GM04504 (cell line): ENCODE results near the gene SOX6.

Experiments
- DNase-seq: peaks from one replicate; pipeline ENCODE4 v3.0.0-alpha.2; 2012; ENCODE audit warnings: low read depth

The SOX6 gene

DNA sequence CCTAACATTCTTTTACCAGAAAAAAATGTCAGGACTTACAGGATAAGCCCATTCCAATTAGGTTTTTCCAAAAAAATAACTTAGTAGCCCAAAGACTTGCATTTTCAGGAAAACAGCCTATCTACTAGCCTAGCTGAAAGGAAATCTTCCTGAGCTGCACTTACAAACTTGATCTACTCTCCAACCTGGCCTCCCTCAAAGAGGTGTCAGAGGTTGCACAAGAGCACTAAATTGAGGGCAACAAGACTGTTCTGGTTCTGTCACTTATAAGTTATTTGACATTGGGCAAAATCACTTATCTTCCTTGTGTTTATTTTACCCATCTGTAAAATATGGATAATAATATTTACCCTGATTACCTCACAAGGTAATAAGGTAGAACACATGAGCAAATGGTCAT is 7.9 kb upstream of the SOX6 start:
- no peak for DNase-seq

DNA sequence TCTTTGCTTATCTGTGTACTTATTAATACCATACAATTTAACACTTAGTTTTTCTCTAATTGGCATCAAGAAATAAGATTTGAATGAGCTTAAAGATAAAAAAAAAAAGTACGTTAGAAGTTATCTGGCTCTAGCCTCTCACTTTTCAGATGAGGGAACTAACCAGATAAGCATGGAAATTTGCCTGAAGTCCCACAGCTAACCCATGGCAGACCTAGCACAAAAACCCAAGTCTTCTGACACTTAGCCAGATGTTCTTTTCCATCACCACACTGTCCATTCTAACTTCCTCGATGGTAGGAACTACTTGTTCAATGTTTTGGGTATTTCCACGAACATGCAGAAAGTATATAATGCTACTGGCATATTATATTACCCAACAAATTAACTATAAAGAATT is 7.4 kb upstream of the SOX6 start:
- no peak for DNase-seq

DNA sequence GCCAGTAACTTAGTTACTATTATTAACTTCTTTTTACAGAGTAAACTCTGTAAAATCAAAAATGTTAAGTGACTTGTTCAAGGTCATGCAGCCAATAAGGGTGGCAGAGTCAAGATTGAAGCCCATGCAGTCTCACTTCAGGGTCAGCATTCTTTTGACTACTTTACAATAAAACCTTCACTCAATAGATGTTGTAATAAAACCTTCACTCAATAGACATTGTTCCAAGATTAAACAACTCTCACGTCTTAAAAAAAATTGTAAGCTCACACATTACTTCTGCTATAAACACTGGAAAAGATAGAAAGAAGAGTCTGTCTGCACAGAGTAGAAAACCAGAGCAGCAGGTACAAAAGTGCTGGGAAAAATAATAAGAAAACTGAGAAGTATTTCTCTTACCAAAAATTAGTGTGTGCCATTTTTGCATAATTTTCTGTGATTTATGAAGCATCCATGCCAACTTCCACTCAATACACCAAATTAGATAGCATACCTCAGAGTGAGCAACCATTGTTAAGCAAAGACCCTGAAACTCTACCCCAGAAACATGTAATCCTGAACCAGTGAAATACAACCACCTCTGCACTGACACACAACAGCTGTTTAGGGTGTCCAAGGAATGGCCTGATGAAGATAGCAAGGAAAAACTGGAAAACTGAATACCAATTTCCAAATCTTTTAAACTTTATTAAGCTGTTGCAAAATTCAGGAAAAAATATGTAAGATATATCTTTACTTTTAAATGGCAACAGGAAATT is 4.9 kb upstream of the SOX6 start:
- DNase-seq: no peak

DNA sequence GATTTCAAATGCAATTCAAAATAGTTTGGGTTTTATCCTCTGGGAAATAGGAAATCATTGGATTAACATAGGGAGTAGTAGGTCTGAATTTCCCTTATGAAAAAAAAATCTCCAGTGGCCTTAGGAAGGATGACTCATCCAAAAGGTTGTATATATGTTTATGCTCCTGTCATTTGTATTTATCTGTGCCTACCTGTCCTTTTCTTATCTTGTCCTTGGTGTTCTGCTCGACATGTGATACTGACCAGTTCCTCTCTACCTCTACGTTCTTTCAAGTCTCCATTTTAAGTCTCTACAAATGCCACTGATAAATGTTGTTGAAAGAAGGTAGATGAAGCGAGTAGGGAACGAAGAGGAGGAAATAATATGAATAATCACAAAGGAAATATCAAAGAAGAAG is 3.0 kb upstream of the SOX6 start:
- no peak for DNase-seq

DNA sequence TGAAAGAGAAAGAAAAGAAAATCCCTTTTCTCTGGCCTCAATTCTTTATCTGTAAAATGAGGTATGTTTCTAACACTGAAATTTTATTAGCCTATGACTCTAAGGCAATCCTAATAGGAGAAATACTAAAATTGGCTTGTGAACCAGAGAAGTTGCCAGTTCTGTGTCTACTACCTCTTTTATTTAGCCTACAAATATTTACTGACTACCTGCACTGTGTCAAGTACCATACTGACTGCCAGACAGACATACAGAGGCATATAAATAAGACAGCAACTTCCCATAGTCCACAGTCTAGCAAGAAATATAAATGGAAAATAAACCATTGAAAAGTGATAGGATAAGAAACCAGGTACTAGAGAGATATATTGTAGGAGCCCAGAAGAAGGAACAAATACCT is 2.4 kb upstream of the SOX6 start:
- DNase-seq: no peak

DNA sequence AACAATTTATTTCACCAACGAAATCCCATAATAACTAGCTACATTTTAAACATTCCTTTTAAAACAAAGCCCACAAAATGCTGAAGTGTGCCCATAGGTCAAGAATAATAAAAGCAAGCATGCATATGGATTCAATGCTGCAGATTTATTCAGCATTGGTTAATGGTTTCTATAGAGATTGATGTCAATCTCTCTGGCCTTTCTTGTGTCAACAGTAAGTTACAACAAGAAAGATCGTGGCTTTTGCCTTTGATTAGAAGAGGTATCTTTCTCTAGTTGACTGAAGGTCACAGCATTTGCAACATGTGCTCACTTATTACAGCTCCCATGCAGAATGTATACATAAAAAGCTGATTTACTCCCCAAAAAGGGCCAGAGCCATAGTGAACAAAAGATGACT is 1.4 kb upstream of the SOX6 start:
- no peak for DNase-seq

DNA sequence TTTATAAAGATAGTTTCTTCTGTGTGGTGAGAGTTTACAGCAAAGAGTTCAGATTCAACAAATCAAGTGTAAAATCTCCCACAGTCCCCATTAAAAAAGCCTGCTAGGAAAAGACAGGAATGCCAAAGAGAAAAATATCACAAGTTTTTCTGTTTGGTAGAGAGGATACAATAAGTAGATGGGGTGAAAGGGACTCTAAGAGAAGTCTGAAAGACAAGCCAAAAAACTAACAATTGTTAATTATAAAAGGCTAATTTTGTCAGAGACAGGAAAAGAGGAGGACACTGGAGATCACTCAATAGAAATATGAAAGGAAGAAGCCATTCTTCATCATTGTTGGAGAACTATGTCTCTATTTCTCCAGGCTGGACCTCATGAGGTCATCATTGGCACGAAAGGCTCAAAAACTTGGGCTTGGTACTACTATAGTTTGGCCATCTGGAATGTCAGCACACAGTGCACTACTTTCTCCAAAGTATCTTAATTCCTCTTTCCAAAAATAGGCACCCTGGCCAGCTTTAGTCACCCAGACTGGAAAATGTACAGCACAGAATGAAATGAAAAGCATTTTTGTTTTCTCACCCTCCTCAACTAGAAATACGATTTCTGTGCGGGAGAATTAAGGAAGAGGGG is 531 bp upstream of the SOX6 start:
- DNase-seq: peak; percentile 8

DNA sequence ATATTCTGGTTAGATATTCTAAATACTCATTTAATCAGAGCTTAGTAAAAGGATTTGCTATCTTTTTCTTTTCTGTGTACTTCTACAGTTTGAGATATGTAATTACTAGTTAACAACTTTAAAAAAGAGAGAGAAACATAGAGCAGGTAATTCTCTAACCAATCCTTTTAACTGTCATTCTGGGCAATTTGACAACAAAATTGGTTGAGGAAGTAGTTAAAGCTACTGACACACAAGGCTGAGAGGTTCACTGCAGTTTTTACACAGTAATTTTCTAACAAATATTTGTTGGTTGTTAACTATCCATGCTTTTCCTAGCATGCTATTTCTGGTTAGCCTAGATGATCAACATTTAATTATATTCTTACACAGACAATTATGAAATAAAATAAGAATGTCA is 3.6 kb downstream of the SOX6 start:
- no peak for DNase-seq

DNA sequence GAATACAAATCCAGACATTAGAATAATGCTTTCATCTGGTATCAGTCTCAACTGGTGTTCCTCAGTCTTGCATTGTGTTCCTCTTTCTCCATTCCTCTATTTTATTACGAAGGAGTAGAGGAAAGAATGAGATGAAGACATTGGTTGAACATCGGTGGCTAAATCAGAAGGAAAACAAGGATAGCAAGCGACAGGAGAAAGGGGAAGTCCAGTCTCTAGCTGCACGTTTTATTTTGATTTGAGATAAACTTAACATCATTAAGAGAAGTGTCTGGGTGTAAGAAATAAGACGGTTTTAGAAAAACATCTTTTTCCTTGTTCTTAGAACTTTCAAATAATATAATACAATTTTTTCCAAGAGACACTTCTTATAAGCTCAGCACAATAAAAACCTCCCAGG is 6.2 kb downstream of the SOX6 start:
- no peak for DNase-seq

DNA sequence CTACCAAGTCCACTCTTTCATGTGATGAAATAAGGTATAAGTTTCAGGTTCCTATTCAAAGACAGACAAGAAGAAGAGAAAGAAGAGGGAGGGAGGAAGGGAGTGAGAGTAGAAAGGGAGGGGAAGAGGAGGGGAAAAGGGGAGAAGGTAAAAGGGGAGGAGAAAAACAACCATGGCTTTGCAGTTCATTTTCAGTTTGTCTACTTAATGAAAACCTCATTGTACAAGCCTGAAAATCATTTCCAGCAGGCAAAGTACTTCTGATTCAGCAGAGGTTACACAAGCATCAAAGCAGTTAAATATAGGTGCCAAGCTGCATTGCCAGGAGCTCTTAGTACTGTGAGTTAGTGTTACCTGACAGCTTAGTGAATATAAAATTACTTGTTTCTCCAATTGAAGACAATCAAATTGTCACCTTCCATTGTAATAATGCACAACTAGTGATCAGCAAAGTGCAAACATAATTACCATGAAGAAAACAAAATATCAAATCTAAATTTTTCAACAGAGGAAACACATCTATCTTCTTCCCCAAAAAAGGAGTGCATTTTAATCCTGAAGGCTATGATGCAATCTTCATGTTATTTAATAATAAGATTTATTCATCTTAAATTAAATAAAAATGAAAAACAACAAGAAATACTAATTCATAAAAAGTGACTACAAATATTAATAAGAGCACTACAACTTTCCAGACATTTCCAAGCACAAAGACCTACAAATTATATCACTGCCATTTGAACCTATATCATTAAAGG is 8.2 kb downstream of the SOX6 start:
- peak; percentile 13 for DNase-seq

DNA sequence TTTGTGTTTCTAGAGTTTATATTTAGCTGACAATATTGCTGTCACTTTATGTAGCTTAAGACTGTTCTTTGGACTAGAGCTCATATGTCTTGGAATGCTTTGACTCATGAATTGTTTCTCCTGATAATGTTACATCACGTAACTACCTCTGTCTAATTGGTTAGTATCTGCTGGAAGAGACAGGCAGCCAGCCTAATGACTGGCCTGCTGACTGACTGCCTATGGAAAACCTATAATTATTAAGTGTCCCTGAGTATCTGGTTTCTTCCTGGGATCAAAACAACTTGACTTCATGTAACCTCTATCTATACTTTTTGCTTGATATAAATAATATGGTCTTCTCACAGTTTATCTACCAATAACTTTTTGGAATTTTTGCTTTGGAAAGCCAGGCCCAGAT is 9.4 kb downstream of the SOX6 start:
- no peak for DNase-seq

DNA sequence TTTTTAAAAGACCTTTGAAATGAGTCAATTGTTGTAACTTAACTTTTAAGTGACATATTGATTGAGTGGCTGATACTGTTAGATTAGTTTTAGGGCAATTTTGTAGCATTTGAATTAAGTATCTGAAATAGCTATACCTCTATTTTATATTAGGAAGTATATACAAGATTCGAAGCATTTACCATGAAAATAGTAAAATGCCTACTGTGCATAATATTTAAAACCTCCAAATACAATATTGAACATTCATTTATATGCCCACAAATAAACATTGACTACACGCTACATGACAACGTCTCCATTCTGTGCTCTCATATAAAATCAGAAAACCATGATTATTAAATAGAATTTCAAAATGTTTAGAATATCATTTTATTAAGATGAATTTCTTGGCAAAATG is 14.5 kb downstream of the SOX6 start:
- no peak for DNase-seq

DNA sequence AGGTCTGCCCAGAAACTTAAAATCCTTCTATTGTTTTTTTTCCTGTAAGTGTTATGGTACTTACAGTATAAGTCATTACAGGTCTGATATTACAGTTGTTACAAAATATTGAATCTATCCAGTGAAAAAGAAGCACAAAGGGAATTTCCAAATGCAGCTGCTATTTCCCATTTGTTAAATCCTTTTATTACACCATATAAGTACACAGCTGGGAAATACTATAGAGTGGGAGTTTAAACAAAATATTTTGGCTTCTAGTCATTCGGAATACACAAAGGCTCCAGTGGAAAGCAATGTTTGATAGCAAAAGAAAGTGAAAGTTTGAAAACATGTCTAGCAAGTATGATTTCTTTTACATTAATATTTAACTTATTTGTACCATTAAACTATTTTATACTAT is 18.0 kb downstream of the SOX6 start:
- DNase-seq: no peak

DNA sequence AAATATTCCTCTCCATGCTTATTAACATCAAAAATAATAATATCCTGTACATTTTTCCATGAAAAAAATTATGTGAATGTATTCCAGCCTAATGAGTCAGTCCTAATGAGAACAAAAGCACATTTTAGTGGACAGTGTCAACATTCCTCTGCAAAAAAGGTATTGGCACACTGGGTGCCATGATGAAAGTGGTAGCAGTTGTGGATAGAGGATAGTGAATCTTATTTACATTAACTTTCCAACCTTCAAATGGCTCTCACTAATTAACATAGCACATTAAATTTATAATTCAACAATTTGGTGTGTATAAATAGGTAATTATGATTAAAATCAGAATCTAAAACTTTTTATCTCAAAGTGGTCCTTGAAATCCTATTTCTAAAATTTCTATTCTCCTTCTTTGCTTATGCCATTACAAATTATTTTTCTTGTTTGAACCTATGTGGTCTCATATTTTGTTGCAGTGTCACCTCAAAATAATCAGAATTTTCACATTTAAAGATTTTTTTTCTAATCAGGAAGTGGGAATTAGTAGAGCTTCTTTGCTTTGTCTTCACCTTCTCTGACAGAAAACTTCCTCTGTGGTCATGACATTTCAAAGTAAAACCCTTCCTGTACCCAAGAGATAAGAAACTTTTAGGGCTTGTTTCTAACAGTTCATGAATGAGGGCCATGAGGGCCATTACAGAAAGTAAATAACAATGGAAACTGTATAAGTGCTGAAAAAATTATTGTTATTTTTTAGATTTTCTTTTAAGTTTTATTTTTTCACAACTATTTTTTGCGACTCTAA is 18.7 kb downstream of the SOX6 start:
- DNase-seq: no peak

DNA sequence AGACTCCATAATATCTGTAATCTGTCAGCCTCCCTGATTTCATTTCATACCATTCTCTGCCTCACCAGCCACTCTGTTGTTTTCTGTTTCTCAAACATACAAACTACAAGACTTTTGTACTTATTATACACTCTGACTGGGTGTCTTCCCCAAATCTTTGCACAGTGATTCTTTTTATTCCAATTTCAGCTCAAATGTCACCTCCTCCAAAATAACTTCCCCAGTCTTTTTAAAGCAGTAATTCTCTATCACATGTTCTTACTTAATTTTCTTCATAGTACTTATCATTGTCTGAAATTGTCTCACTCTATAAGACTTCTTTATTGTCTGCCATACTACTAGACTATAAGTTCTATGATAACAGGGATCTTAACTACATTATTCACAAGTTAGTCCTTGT is 19.6 kb downstream of the SOX6 start:
- DNase-seq: no peak

DNA sequence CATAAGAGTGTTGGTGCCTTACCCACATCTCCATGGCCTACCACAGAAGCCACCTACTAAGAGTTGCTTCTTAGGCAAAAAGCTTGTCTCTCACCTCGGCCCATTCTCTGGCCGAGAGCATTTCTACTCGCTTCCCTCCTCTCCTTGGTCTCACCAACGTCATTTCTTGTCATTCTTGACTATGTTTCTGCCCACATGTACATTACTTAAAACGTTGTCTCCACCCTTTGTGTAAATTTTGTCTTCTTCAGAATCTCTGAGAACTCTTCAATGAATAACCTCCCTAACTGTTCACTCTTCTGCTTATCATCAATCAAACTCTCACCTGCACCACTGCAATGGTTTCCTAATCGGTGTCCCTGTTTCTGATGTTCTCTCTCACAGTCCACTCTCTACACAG is 20.1 kb downstream of the SOX6 start:
- no peak for DNase-seq

DNA sequence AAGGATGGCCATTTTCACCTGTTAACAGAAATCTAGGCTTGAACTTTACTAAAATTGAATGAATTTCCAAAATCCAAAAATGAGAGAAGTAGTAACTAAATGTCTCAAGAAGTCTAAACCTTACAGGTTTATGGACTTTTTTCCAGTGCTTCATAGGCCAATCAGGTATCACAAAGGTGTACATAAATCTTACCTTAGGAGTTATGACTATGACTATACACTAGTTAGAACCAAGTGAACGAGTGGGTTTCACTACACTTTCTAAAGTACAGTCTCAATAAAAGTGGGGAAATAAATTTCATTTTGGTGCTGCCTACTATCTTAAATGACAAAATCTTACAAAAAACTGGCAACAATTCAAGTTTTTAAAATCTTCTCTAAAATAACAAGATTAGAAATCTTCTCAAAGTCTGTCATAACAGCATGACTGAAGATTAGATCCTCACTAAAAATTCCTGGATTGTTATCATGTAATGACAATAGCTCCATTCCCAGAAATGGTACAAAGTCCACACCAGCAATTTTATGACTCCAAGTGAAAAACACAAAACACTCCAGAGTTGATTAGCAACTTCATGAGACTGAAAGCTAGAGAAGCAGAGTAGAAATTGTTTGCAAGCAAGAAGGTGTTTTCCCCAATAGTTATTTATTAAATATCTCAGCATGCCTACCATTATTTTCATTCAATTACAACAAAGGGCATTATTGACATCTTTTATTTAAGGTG is 20.9 kb downstream of the SOX6 start:
- DNase-seq: no peak

DNA sequence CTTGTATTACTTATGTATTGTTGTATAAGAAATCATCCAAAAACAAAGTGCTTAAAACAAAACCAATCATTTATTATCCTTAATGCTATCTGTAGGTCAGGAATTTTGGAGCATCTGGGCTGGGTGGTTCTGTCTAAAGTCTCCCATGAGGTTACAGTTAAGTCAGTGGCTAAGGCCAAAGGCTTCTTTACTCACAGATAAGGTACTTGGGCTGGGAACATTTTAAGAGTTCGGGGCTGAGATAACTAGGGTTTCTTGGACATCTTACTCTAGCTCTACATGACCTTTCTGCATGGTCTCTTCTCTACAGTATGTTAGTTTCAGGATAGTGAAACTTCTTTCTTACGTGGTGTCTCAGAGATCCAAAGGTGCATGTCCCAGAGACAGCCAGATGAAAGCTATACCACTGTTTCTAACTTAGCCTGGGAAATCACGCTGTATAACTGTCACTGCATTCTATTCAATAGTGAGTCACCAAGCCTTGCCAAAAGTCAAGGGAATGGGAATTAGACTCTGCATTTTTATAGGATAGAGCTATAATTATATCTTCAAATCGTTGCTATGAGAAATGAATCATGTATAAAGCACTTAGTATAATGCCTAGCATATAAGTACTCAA is 29.6 kb downstream of the SOX6 start:
- DNase-seq: peak; percentile 18

DNA sequence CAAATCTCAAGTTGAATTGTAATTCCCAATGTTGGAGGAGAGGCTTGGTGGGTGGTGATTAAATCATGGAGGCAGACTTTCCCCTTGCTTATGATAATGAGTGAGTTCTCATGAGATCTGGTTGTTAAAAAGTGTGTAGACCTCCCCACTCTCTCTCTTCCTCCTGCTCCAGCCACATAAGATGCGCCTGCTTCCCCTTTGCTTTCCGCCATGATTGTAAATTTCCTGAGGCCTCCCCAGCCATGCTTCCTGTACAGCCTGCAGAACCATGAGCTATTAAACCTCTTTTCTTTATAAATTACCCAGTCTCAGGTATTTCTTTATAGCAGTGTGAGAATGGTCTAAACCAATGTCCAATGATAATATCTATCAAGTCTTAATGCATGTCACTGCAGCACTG is 34.2 kb downstream of the SOX6 start:
- no peak for DNase-seq

DNA sequence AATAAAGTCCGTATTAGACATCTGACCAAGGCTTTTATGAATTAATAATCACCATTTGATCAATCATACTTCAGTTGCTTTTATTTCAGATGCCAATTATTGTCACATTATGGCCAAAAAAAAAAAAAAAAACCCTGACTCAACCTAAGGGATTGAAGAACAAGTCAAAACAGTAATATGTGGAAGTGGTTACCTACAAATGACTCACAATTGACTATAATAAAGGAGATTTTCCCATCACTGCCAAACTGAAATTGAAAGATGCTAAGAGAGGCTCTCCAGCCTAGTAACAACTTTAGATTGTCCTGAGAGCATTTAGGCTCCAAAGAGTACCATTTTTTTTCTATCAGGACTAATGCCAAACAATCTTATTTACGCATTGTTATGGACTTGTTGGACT is 35.2 kb downstream of the SOX6 start:
- no peak for DNase-seq

DNA sequence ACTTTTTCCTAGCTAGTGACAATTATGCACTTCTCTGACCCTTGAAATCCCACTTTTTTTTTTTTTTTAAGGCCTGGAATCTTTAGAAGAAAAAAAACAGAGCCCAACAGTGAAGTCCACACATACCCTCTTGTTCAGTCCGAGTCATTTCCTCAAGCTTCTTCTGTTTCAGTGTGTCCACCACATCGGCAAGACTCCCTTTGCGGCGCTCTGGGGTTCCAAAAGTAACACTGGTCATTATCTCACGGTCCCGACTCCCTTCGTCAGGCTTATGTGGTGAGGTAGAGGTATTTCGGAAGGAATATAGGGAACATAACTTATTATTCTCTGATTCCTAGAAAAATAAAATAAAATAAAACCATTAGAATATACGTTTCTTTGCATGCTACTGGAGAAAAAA is 38.0 kb downstream of the SOX6 start:
- no peak for DNase-seq
